K562 (cell line): ENCODE measurements around the gene B3GAT1. TPM values are rescaled to one million over a fixed set of nuclear protein-coding genes. Genes with fewer than 3 reads are reported as not detected.

ENCODE experiments used
- ATAC-seq: fragments of 200-7000 bp; cut with Tn5 transposase; 3 replicates; pipeline ENCODE4 v1.9.1; 2020; ENCODE audit warnings: moderate library complexity
- BruUV-seq: library from RNA; stranded (reverse); fragments of 400-500 nt; replicated peaks from 2 replicates; lab custom pipeline; 2021; lab: Mats Ljungman, UMichigan
- CTCF ChIA-PET: fragments of 300-600 bp; formaldehyde crosslinking; extraction: SDS; loops from one replicate; lab custom pipeline; 2021; ENCODE audit warnings: low intra/inter-chr PET ratio; lab: Yijun Ruan, JAX
- POLR2A ChIA-PET: fragments of 300-600, 350-650 bp; sonication (Branson Sonifier 250); formaldehyde crosslinking; extraction: SDS; loops from one replicate; lab custom pipeline; 2021; ENCODE audit warnings: antibody characterized with exemption, inconsistent platforms; lab: Yijun Ruan, JAX
- DNase-seq, 4 experiments: peaks; one replicate each; pipeline versions ENCODE4 v3.0.0 to v3.0.0-alpha.2; 2011 to 2018; ENCODE audit warnings: low spot score in 3 of 4, mixed read lengths in 3 of 4; ENCODE audit errors: extremely low read depth in 1 of 4
- FAIRE-seq: peaks from 2 replicates; lab custom pipeline; 2011; peaks lifted over from hg19 to GRCh38; lab: Jason Lieb, UNC
- H2AFZ ChIP-seq: 2 replicates; pipeline ENCODE4 v1.6.0; 2011; ENCODE audit warnings: low read depth, low read length, control low read depth, inconsistent platforms
- H3K27ac ChIP-seq: fragments of 200-600 bp; 3 replicates; pipeline ENCODE4 v1.8.0; 2011; ENCODE audit warnings: low read depth, mild to moderate bottlenecking, control low read depth, inconsistent platforms, low read length, moderate library complexity, mixed read lengths; ENCODE audit errors: extremely low read depth
- H3K27me3 ChIP-seq, 2 experiments: fragments of 300-600 bp in 1 of 2; 2 replicates in 1 of 2; 3 replicates in 1 of 2; pipeline versions ENCODE4 v1.6.0 to v1.8.0; 2011; ENCODE audit warnings: inconsistent platforms in 2 of 2, low read length in 2 of 2, mild to moderate bottlenecking in 1 of 2, mixed read lengths in 1 of 2, moderate library complexity in 1 of 2; ENCODE audit not compliant: control insufficient read depth in 2 of 2, insufficient read depth in 2 of 2
- H3K36me3 ChIP-seq: fragments of 300-600 bp; 3 replicates; pipeline ENCODE4 v1.8.0; 2011; ENCODE audit warnings: mild to moderate bottlenecking, low read length, inconsistent platforms; ENCODE audit not compliant: control insufficient read depth, insufficient read depth
- H3K4me1 ChIP-seq, 2 experiments: fragments of 200-600 bp in 1 of 2; replicated peaks in 1 of 2; 2 replicates in 1 of 2; 3 replicates in 1 of 2; pipeline versions ENCODE4 v1.5.1 to v1.8.0; 2011; ENCODE audit warnings: inconsistent platforms in 2 of 2, low read length in 2 of 2, mild to moderate bottlenecking in 1 of 2, mixed read lengths in 1 of 2, moderate library complexity in 1 of 2; ENCODE audit not compliant: control insufficient read depth in 2 of 2, insufficient read depth in 2 of 2
- H3K4me2 ChIP-seq: 2 replicates; pipeline ENCODE4 v1.6.1; 2011; ENCODE audit warnings: low read length, control low read depth, inconsistent platforms, mixed read lengths; ENCODE audit not compliant: insufficient read depth
- H3K4me3 ChIP-seq: fragments of 200-600 bp; sonication (generic), shearing (Covaris generic); 2 replicates; pipeline ENCODE4 v1.5.1; 2016; ENCODE audit warnings: control low read depth, inconsistent platforms
- H3K79me2 ChIP-seq: fragments of 200-600 bp; 3 replicates; pipeline ENCODE4 v1.8.0; 2011; ENCODE audit warnings: low read length, inconsistent platforms; ENCODE audit not compliant: control insufficient read depth, insufficient read depth
- H3K9ac ChIP-seq, 2 experiments: 2 replicates each; pipeline versions ENCODE4 v1.6.0 to v1.6.1; 2011; ENCODE audit warnings: low read depth in 2 of 2, low read length in 2 of 2, control low read depth in 1 of 2, inconsistent platforms in 1 of 2, mild to moderate bottlenecking in 1 of 2, mixed read lengths in 1 of 2; ENCODE audit not compliant: insufficient read depth in 1 of 2
- H3K9me1 ChIP-seq: one replicate; pipeline ENCODE4 v1.6.0; 2011; ENCODE audit warnings: inconsistent platforms, mild to moderate bottlenecking, low read length, moderate library complexity; ENCODE audit not compliant: control insufficient read depth, insufficient read depth
- H3K9me3 ChIP-seq: replicated peaks from 2 replicates; pipeline ENCODE4 v1.5.1; 2011; ENCODE audit warnings: low read depth, low read length, inconsistent platforms; ENCODE audit not compliant: control insufficient read depth, insufficient read depth
- H4K20me1 ChIP-seq: replicated peaks from 2 replicates; pipeline ENCODE4 v1.6.1; 2011; ENCODE audit warnings: low read length, inconsistent platforms, mixed read lengths; ENCODE audit not compliant: control insufficient read depth, insufficient read depth
- ASH1L ChIP-seq: fragments of 450-650 bp; IDR thresholded peaks from 2 replicates; pipeline ENCODE4 v1.6.1; 2018; ENCODE audit warnings: borderline replicate concordance, mild to moderate bottlenecking, low read depth; ENCODE audit not compliant: partially characterized antibody
- BRF2 ChIP-seq: IDR thresholded peaks from 3 replicates; pipeline ENCODE4 v1.6.1; 2011; ENCODE audit warnings: borderline replicate concordance, mild to moderate bottlenecking; ENCODE audit not compliant: insufficient read length, insufficient read depth
- FIP1L1 ChIP-seq: fragments of 200-400 bp; formaldehyde crosslinking; IDR thresholded peaks from 2 replicates; pipeline ENCODE4 v1.6.1; 2018; ENCODE audit warnings: mild to moderate bottlenecking, low read depth, low read length; ENCODE audit not compliant: poor library complexity, severe bottlenecking
- HNRNPK ChIP-seq: fragments of 200-400 bp; formaldehyde crosslinking; IDR thresholded peaks from one replicate; pipeline ENCODE4 v1.6.1; 2018; ENCODE audit warnings: mild to moderate bottlenecking, low read depth, low read length; ENCODE audit not compliant: poor library complexity, severe bottlenecking
- HNRNPL ChIP-seq: fragments of 200-400 bp; formaldehyde crosslinking; IDR thresholded peaks from 2 replicates; pipeline ENCODE4 v1.6.1; 2017; ENCODE audit warnings: low read depth, mild to moderate bottlenecking, low read length
- MAX ChIP-seq: sonication (generic); formaldehyde crosslinking; IDR thresholded peaks from 2 replicates; pipeline ENCODE4 v1.9.0; 2022; ENCODE audit warnings: mild to moderate bottlenecking, missing genetic modification reagents
- ZNF232 ChIP-seq: sonication (generic); formaldehyde crosslinking; IDR thresholded peaks from 2 replicates; pipeline ENCODE4 v1.8.0; 2022; ENCODE audit warnings: mild to moderate bottlenecking, missing genetic modification reagents
- ZNF707 ChIP-seq: fragments of 250-450 bp; sonication (Bioruptor Pico); conservative IDR thresholded peaks from 2 replicates; pipeline ENCODE4 v1.8.0; 2022; ENCODE audit warnings: inconsistent platforms, mild to moderate bottlenecking, moderate library complexity
- WGBS: fragments of 100-300 bp; shearing (Covaris generic); methylation state at CpG from one replicate; pipeline ENCODE4 v1.1.6; 2016; ENCODE audit warnings: low coverage, mixed read lengths; ENCODE audit not compliant: insufficient coverage; ENCODE audit errors: missing lambda C conversion rate; 5-methylcytosine and 5-hydroxymethylcytosine counted together
- in situ Hi-C: fragments of 300-500 bp; cut with MboI; formaldehyde crosslinking; loops from 4 replicates; pipeline ENCODE4 v1.15.0; 2018; ENCODE audit warnings: inconsistent platforms, mixed read lengths
- intact Hi-C: fragments of 100-400 bp; cut with micrococcal nuclease; formaldehyde crosslinking; loops from 2 replicates; pipeline ENCODE4 v1.14.2; 2022
- polyA plus RNA-seq, 8 experiments: library from polyadenylated mRNA; depleted of rRNA in 4 of 8; stranded (reverse) in 5 of 8; unstranded in 3 of 8; fragments of >200 nt; fragmentation: Nextera tagmentation in 2 of 8; fragmentation: Illumina TruSeq in 1 of 8; extraction: Ambion mirVana in 2 of 8; extraction: Trizol in 1 of 8; gene quantifications; 2 replicates each; pipeline versions ENCODE4 v1.2.1 to v1.2.3, GENCODE V29; 2011 to 2014; ENCODE audit warnings: inconsistent platforms in 1 of 8, missing spikeins in 1 of 8
- total RNA-seq, 7 experiments: library from RNA; depleted of rRNA in 6 of 7; stranded (reverse); fragments of >200 nt in 6 of 7; fragmentation: Illumina TruSeq in 2 of 7; extraction: Trizol in 2 of 7; gene quantifications; 2 replicates each; pipeline versions ENCODE4 v1.2.1 to v1.2.3, GENCODE V29; 2011 to 2021; ENCODE audit warnings: low replicate concordance in 1 of 7

B3GAT1 gene
- total and polyA plus RNA-seq, 9 of the 15 experiments (the other 6 are each of a cell fraction or from before 2014, with no cell fraction given): 0.01 to 0.53 (median 0.14) TPM; not detected in 1

- ATAC-seq: no peak
- in situ Hi-C loops (no loop called here), intact Hi-C loops (no loop called here)
- WGBS: 3% methylated on average over 6 of the region's 6 CpGs
- Histone ChIP-seq H3K9ac (no peak overlapping the region), H3K27ac (no peak overlapping the region), H4K20me1 (no peaks in the 10 kb centered on the region), H3K9me1 (no peaks in the 10 kb centered on the region), H3K36me3 (no peaks in the 10 kb centered on the region), H3K9me3 (no peaks in the 10 kb centered on the region), H2AFZ (no peak overlapping the region), H3K4me2 (no peak overlapping the region), H3K79me2 (no peaks in the 10 kb centered on the region; the same call in 2 of the 3 replicates), H3K4me1 (0 out of 5 replicates have a peak, but pooled peaks cover 0 to 3% of the 10 kb centered on the region in 2 experiments), H3K27me3 (peaks cover 0 to 52% of the 10 kb centered on the region in 2 experiments; a peak in 2 of 5 replicates), H3K4me3 (no peak overlapping the region)
- BruUV-seq: no TSS peak
- ChIA-PET CTCF (no interaction called here), POLR2A (no interaction called here)
- TF ChIP-seq ZNF707 (no peak), MAX (CRISPR knock-in tag) (no peak), ZNF232 (CRISPR knock-in tag) (no peak), FIP1L1 (no peak), BRF2 (no peak), ASH1L (no peak), HNRNPK (no peak), HNRNPL (no peak)
- DNase-seq: no peak
- FAIRE-seq: no peak
Measured at GRCh38 chr11:134443246-134443645, 31.2 kb upstream of the B3GAT1 start.
